ENCODE results near the gene HIRIP3. TPM values are rescaled to one million over a fixed set of nuclear protein-coding genes. Genes with fewer than 3 reads are reported as not detected.

HIRIP3 gene
- total RNA-seq, 1 experiment from 2014 or later: 18.4 TPM

DNA sequence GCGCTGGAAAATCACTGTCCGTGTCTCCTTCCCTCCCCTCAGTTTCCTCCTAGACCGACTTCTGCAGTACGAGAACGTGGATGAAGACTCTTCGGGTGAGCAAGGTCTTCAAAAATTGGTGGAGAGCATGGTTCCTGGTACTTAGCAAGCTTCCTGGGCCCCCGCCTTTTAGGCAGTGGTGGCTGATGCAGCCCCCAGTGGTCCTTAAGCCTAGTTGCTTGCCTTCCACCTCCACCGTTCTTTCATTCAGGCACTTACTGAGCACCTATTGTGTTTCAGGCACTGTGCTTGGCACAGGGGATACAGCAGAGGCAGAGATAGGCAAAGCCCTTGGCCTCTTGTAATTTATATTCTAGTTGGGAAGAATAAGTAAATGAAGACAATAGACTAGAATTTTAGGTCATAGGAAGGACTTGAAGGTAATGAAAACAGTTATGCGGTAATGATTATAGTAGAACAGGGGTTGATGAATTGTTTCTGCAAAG, 1.4 kb upstream of the HIRIP3 start:
- peaks cover 24% of the 10 kb centered on the region for H3K4me1 ChIP-seq (ENCODE audit: insufficient read depth, low read length)
- no peaks in the 10 kb centered on the region for H3F3A ChIP-seq (ENCODE audit: low read length, unreplicated experiment)
- no peak for ATAC-seq
- TF ChIP-seq EZH2phosphoT487 (IDR thresholded peaks at IDR 0.05; ENCODE audit: borderline replicate concordance, low read length) (no peak), EZH2 (IDR thresholded peaks at IDR 0.05; ENCODE audit: low read length, unreplicated experiment) (no peak)
- TF ChIP-seq, protein P1, sequence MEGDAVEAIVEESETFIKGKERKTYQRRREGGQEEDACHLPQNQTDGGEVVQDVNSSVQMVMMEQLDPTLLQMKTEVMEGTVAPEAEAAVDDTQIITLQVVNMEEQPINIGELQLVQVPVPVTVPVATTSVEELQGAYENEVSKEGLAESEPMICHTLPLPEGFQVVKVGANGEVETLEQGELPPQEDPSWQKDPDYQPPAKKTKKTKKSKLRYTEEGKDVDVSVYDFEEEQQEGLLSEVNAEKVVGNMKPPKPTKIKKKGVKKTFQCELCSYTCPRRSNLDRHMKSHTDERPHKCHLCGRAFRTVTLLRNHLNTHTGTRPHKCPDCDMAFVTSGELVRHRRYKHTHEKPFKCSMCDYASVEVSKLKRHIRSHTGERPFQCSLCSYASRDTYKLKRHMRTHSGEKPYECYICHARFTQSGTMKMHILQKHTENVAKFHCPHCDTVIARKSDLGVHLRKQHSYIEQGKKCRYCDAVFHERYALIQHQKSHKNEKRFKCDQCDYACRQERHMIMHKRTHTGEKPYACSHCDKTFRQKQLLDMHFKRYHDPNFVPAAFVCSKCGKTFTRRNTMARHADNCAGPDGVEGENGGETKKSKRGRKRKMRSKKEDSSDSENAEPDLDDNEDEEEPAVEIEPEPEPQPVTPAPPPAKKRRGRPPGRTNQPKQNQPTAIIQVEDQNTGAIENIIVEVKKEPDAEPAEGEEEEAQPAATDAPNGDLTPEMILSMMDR (conservative IDR thresholded peaks at IDR 0.05; ENCODE audit: low read depth, low read length): no peak
- peaks cover 8% of the 10 kb centered on the region; the same call in 1 of the 2 replicates for H3K36me3 ChIP-seq (ENCODE audit: low read depth, low read length)
- H3K9me3 ChIP-seq (ENCODE audit: low read length): no peaks in the 10 kb centered on the region
- peaks cover 12% of the 10 kb centered on the region for H3K79me2 ChIP-seq (ENCODE audit: low read length)
- H3K4me3 ChIP-seq (ENCODE audit: low read length): peak overlapping the region; percentile 91
- intact Hi-C loops (cut with micrococcal nuclease): loop anchor here (2.0 kb wide), 1 partner anchor 134 kb away; the partner anchor contains the start of gene CDIPT
- peak overlapping the region; percentile 100 for H2AFZ ChIP-seq (ENCODE audit: low read length)
- POLR2A ChIA-PET (ENCODE audit: unreplicated experiment): no interaction called here
- CTCF ChIA-PET: interaction anchor here (0.5 kb wide), 1 partner anchor 8 kb away, joined by 4 read pairs; no protein-coding TSS in a partner anchor
- no peaks in the 10 kb centered on the region for H3K27me3 ChIP-seq (ENCODE audit: low read length)
- no peaks in the 10 kb centered on the region for H3K9me2 ChIP-seq (replicated peaks; ENCODE audit: low read length)
- no TSS peak for BruUV-seq (replicated peaks)
- H3K4me2 ChIP-seq (ENCODE audit: low read length): peak overlapping the region; percentile 100
- DNase-seq: no peak
- no peak overlapping the region for H3K27ac ChIP-seq (ENCODE audit: low read length)
- no peaks in the 10 kb centered on the region for H4K20me1 ChIP-seq (ENCODE audit: low read length)
- peak overlapping the region; percentile 100 for H3K9ac ChIP-seq (ENCODE audit: low read length)

DNA sequence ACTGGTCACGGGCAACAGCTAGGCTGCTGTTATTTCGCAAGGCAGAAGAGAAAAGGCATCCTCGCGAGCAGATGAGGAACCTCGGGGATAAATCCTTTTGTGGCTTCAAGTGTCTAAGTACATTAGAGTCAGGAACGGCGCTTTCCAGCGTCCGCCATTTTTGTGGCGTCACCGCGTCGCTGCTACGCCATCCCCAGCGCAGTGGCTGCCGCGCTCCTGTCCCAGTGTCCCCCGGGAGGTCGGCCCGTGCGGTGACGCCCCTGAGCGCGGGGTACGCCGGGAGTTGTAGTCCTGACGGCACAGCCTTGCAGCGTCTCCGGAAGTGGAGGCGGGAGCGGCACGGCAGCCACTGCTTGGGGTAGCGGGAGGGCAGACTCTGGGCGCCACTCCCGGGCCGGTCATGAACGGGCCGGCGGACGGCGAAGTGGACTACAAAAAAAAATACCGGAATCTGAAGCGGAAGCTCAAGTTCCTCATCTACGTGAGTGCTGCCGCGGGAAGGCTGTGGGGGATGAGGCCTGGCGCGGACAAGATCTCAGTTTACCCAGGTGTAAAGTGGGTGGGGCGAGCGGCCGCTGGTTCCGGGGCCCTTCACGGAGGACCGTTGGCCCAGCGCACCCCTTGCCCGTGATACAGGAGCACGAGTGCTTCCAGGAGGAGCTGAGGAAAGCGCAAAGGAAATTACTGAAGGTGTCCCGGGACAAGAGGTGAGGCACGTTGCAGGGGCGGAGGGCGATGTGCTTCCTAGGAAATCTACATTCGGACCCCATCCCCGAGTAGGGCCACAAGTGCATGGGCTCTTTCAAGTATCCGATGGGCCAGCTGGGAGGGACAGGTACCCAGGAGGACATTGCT, 721 bp upstream of the HIRIP3 start, which contains the start of gene INO80E:
Gene INO80E, plus strand, starts transcription at position 331 of the 855 bp plus-strand sequence. Its CDS starts 70 bp downstream, at position 401.
- intact Hi-C loops (cut with micrococcal nuclease): loop anchor here (2.0 kb wide), 1 partner anchor 133 kb away; the partner anchor contains the start of gene CDIPT
- H3K36me3 ChIP-seq (ENCODE audit: low read depth, low read length): peaks cover 8% of the 10 kb centered on the region; the same call in 1 of the 2 replicates
- H3K27ac ChIP-seq (ENCODE audit: low read length): peak within 1 kb of the TSS; percentile 92
- no peaks in the 10 kb centered on the region for H4K20me1 ChIP-seq (ENCODE audit: low read length)
- CTCF ChIA-PET: interaction anchor here (0.5 kb wide), 1 partner anchor 9 kb away, joined by 4 read pairs; no protein-coding TSS in a partner anchor
- ATAC-seq (peak; percentile 94), DNase-seq (peak; percentile 94)
- H3K27me3 ChIP-seq (ENCODE audit: low read length): no peaks in the 10 kb centered on the region
- BruUV-seq (replicated peaks): TSS peak; percentile 34
- H3K9me2 ChIP-seq (replicated peaks; ENCODE audit: low read length): no peaks in the 10 kb centered on the region
- peak within 1 kb of the TSS; percentile 100 for H2AFZ ChIP-seq (ENCODE audit: low read length)
- H3K9me3 ChIP-seq (ENCODE audit: low read length): no peaks in the 10 kb centered on the region
- peak within 1 kb of the TSS; percentile 91 for H3K4me3 ChIP-seq (ENCODE audit: low read length)
- H3K4me1 ChIP-seq (ENCODE audit: insufficient read depth, low read length): peaks cover 24% of the 10 kb centered on the region
- no peaks in the 10 kb centered on the region for H3F3A ChIP-seq (ENCODE audit: low read length, unreplicated experiment)
- H3K4me2 ChIP-seq (ENCODE audit: low read length): peak within 1 kb of the TSS; percentile 100
- POLR2A ChIA-PET (ENCODE audit: unreplicated experiment): no interaction called here
- peaks cover 12% of the 10 kb centered on the region for H3K79me2 ChIP-seq (ENCODE audit: low read length)
- H3K9ac ChIP-seq (ENCODE audit: low read length): peak within 1 kb of the TSS; percentile 100
- TF ChIP-seq, protein P1 (conservative IDR thresholded peaks at IDR 0.05; ENCODE audit: low read depth, low read length): no peak
- no peak for TF ChIP-seq EZH2 (IDR thresholded peaks at IDR 0.05; ENCODE audit: low read length, unreplicated experiment)
- no peak for TF ChIP-seq EZH2phosphoT487 (IDR thresholded peaks at IDR 0.05; ENCODE audit: borderline replicate concordance, low read length)
